K562 (cell line): Measurements from ENCODE around the gene RNF217.

ENCODE experiments used
- CTCF ChIP-seq, 3 experiments: IDR thresholded peaks in 2 of 3; conservative IDR thresholded peaks in 1 of 3; 2 replicates each; pipeline ENCODE4 v1.5.1; 2011 to 2012; ENCODE audit warnings: low read length in 3 of 3, mild to moderate bottlenecking in 3 of 3, control low read depth in 2 of 3, improper control_type of control experiment in 1 of 3, inconsistent platforms in 1 of 3, low read depth in 1 of 3, mixed read lengths in 1 of 3, moderate library complexity in 1 of 3; ENCODE audit not compliant: insufficient read depth in 2 of 3
- POLR2AphosphoS5 ChIP-seq: IDR thresholded peaks from 2 replicates; pipeline ENCODE4 v1.6.1; 2011; ENCODE audit warnings: mild to moderate bottlenecking, low read depth, low read length, moderate library complexity; ENCODE audit not compliant: control insufficient read depth, insufficient read depth
- SAP30 ChIP-seq: fragments of 200-600 bp; sonication (generic); IDR thresholded peaks from 2 replicates; pipeline ENCODE4 v1.6.1; 2012; ENCODE audit warnings: borderline replicate concordance, low read depth, mild to moderate bottlenecking, moderate library complexity, low read length, control low read depth, inconsistent platforms; ENCODE audit not compliant: insufficient read depth, poor library complexity, severe bottlenecking

GRCh38 chr6:125015152-125015551 lies 52.9 kb downstream of the RNF217 start:
- TF ChIP-seq CTCF (IDR thresholded peaks at IDR 0.05 in 2 of 3, conservative IDR thresholded peaks at IDR 0.05 in 1 of 3; ENCODE audit: insufficient read depth in 2 of 3, low read depth in 1 of 3, low read length in 3 of 3) (no peak), POLR2AphosphoS5 (no peak), SAP30 (no peak)
